EL (cell line): Measurements from ENCODE around the gene PRR3.

Source experiments
- DNase-seq: peaks from one replicate; pipeline ENCODE4 v3.0.0-alpha.2; 2016

Gene PRR3

DNA sequence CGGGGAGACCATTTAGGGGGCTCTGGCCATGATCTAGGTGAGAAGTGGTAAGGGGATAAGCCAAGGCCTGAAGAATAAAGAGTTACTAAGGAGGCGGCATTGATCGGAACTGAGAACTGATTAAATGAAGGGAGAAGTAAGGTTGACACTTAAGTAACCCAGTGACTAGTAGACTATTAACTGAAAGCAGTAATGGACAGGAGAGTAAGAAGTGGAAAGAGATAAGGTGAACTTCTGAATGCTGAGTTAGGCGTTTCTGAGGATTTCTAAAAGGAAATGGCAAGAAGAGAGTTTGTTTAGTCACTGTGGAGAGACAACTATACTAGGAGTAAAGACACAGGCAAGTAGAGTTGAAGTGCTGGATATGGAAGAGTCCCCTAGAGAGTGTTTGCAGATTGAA lies 16.0 kb downstream of the PRR3 start:
- no peak for DNase-seq

DNA sequence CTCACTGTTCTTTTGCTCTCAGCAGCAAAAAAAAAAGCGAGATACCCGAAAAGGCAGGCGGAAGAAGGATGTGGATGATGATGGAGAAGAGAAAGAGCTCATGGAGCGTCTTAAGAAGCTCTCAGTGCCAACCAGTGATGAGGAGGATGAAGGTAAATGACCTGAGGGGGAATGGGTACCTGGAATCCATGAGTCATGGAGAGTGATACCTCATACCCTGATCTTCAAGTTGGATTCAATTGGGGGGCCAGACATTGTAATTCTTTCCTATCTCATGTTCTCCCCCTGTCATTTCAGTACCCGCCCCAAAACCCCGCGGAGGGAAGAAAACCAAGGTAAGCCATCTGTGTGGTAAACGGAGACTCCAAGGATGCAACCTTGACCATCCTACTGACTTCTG lies 21.0 kb downstream of the PRR3 start:
- no peak for DNase-seq

DNA sequence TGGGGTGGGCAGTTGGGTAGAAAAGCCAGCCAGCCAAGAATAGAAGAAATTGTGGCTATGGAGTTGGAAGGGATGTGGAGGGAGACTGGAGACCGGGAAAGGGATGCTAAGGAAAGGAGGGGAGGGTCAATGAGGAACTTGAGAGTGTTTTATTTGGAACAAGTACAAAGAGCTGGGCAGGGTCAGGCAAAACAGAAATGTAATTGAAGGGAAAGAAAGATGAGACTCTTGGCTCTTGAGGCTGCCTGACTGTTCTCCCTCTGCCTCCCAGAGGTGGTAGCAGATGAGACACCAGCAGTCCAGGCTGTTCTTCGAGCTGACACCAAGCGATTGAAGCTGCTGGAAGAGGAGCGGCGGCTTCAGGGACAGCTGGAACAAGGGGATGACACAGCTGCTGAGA lies 26.8 kb downstream of the PRR3 start:
- DNase-seq = no peak

DNA sequence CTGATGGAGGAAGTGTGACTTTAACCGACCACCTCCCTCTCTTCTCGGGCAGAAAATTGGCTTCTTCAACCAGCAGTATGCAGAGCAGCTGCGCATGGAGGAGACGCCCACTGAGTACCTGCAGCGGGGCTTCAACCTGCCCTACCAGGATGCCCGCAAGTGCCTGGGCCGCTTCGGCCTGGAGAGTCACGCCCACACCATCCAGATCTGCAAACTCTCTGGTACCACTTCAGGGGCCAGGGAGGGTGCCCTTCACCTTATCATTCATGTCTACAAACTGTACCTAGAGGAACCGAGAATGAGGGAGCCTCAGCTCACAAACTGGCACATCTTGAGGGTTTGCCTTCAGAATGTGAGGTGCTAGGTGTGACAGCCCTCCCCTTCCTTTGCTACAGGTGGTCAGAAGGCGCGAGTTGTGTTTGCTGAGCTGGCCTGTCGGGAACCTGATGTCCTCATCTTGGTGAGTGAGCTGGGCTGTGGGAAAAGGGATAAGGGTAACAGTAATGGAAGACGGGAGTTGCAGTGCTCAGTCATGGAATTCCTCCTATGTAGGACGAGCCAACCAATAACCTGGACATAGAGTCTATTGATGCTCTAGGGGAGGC lies 32.8 kb downstream of the PRR3 start:
- DNase-seq = no peak

DNA sequence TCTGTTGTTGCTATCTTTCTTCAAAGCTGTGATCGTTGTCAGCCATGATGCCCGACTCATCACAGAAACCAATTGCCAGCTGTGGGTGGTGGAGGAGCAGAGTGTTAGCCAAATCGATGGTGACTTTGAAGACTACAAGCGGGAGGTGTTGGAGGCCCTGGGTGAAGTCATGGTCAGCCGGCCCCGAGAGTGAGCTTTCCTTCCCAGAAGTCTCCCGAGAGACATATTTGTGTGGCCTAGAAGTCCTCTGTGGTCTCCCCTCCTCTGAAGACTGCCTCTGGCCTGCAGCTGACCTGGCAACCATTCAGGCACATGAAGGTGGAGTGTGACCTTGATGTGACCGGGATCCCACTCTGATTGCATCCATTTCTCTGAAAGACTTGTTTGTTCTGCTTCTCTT lies 33.4 kb downstream of the PRR3 start:
- DNase-seq = no peak

DNA sequence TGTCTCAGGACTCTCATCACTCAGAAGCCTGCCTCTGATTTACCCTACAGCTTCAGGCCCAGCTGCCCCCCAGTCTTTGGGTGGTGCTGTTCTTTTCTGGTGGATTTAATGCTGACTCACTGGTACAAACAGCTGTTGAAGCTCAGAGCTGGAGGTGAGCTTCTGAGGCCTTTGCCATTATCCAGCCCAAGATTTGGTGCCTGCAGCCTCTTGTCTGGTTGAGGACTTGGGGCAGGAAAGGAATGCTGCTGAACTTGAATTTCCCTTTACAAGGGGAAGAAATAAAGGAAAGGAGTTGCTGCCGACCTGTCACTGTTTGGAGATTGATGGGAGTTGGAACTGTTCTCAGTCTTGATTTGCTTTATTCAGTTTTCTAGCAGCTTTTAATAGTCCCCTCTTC lies 33.9 kb downstream of the PRR3 start:
- no peak for DNase-seq

DNA sequence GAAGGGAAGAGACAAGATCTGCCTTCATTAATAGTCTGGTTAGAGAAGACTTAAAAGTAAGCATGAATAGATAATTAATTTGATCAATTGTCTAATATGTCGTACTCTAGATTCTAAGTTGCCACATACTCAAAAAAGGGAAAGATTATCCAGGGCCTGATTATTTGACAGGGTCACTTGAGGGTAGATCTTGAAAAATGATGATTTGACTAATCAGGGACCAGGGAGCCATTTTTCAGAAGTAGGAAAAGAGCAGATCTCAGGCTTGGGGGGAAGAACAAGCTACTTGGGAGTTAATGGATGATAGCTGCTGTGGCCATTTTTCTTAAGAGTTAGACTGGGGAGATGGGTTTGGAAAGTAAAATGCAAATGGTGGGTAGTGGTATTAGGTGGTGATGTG lies 35.2 kb downstream of the PRR3 start:
- DNase-seq = no peak

DNA sequence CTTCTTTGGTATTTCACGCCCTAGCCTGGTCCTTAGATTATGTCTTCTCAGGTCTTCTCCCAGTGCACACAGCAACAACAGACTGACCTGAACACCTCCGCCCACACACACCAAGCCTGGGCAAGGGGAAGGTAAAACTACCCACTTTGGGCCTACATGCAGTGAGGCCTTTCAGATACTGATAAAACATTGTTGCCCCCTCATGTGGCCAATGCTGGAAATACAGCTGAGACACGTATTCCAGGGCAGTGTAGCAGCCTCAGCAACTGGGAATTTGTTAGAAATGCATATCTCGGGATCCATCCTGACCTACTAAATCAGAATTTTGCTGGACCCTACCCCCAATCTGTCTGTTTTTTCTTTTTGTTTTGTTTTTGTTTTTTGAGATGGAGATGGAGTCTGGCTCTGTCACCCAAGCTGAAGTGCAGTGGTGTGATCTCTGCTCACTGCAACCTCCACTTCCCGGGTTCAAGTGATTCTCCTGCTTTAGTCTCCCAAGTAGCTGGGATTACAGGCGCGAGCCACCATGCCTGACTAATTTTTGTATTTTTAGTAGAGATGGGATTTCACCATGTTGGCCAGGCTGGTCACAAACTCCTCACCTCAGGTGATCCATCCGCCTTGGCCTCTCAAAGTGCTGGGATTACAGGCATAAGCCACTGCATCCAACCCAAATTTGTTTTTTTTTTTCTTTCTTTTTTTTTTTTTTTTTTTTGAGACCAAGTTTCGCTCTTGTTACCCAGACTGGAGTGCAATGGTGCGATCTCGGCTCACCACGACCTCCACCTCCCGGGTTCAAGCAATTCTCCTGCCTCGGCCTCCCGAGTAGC lies 40.4 kb downstream of the PRR3 start:
- peak; percentile 84 for DNase-seq

DNA sequence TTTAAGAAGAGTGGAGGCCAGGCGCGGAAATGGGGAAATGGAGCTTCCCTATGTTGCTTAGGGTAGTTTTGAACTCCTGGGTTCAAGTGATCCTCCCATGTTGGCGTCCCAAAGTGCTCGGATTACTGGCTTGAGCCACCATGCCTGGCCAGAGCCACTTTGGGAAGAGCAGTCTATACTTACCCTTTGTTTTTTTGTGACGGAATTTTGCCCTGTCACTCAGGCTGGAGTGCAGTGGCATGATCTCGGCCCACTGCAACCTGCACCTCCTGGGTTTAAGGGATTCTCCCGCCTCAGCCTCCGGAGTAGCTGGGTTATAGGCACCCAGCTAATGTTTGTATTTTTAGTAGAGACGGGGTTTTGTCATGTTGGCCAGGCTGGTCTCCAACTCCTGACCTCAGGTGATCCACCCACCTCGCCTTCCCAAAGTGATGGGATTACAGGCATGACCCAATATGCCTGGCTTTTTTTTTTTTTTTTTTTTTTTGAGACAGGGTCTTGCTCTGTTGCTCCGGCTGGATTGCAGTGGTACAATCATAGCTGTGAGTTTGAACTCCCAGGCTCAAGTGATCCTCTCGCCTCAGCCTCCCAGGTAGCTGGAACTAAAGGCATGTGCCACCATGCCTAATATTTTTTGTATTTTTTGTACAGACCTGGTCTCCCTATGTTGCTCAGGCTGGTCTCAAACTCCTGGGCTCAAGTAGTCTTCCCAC lies 42.0 kb downstream of the PRR3 start:
- no peak for DNase-seq

DNA sequence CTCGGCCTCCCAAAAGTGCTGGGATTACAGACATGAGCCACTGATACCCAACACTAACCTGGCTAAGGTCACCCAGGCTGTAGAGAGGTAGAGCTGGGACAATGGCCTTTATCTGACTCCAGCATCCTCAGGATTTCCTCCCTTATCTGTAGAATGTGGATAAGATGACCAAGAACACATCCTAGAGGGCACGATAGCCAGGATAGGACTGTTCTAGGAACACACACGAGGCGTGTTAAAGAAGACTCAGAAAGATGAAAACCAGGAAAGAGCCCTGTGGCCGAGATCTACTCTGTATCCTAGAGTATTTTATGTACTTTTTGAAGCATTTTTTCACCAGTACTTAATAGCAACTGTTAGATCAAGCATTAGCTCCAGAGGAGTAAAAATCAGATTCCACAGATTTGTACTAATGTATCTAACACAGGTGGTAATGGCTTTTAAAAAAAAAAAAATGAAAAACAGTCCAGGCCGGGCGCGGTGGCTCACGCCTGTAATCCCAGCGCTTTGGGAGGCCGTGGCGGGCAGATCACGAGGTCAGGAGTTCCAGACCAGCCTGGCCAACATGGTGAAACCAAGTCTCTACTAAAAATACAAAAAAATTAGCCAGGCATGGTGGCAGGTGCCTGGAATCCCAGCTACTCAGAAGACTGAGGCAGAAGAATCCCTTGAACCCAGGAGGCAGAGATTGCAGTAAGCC lies 42.7 kb downstream of the PRR3 start:
- no peak for DNase-seq

DNA sequence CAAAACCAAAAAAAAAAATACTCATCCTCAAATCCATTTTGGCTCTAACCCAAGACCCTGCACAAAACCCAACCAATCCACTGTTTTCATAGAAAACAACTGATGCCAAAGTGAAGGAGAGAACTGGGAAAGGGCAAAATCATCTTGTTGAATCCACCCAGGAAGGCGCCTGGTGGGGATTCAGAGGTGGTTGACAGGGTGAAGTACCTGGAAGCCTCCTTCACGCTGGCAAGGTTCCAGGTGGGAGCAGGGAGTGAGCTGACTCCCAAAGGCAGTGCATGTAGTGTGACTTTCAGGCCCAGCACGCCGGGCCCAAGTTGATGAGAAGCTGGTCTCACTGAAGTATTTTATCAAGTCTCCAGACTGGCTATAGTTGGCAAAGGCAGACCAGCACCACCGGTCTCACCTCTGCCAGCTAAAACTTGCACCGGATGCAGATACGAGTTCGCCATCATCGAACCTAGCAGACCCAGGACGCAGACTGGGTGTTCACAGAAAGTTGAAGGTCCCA lies 43.4 kb downstream of the PRR3 start:
- no peak for DNase-seq

DNA sequence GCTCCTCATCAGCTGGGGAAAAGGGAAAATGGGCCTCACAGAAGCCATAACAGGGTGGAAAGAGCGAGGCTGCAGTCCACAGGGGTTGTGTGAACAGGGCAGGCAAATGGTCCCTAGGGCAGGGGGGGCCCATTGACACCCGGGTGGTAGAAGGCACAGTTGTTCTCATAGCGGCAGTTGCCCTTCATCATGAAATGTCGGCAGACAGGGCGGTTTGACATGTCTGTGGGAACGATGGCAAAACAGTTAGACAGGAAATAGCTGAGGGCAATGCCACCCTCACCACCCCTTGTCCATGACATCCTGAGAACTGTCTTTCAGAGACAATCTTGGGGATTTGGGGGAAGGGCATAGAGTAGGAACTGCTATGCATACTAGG lies 44.3 kb downstream of the PRR3 start:
- DNase-seq = no peak

DNA sequence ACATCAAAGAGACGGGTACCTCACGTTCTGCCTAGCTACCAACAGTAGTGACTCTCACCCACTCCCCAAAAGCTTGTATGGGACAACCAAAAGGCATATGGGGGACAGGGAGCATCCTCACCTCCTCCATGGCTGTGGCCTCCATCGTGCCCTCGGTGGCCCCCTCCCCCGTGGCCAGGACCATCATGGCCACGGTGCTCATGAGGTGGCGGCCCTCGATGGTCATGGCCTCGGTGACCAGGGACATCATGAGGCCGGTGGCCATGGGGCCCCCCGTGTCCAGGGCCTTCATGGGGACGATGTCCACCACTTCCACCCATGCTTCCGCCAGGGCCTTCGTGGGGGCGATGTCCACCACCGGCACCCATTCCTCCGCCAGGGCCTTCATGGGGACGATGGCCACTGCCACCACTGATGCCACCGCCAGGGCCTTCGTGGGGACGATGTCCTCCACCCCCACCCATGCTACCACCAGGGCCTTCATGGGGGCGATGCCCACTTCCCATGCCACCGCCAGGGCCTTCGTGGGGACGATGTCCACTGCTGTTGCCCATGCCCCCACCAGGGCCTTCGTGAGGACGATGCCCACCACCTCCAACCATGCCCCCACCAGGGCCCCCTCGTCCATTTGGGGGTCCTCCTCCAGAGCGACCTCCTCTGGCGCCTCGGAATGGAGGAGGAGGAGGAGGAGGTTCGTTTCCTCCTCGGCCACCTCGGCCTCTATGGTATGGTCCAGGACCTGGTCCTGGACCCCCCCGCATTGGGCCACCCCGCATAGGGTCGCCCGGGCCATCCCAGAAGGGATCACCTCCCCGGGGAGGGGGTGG lies 44.9 kb downstream of the PRR3 start:
- no peak for DNase-seq

DNA sequence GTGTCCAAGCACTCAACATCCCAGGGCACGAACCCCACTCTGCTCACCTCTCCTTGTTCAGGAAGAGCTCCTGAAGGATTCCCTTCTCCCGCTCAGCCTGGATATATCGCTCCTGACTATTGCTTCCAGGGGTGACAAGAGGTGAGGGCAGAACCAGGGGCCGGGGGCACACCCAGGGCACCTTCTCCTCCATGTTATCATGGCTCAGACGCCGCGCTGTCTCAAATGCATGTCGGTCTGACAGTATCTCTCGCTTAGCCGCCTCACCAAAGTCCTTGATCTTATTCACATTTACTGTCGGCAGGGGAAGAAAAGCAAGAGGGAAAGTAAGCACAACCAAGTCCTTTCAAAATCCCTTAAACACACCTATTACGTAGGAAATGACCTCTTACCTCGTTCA lies 46.9 kb downstream of the PRR3 start:
- no peak for DNase-seq

DNA sequence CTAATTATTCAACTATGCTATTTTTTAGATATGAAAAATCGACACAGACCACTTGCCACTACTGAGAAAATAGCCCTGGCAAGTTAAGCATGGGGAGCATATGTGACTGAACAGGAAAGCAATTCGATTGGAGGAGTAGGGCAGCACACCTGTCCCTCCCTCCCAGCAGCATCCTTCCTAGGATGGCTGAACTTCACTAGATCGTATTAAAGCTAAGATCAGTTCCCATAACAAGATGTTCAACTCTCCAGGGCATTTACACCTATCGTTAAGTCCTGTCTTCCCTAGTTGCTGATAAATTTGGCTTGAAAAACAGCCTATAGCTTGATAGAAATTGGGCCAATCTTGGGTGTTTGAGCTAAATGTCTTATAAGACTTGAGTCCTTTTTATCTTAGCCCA lies 53.0 kb downstream of the PRR3 start:
- no peak for DNase-seq

DNA sequence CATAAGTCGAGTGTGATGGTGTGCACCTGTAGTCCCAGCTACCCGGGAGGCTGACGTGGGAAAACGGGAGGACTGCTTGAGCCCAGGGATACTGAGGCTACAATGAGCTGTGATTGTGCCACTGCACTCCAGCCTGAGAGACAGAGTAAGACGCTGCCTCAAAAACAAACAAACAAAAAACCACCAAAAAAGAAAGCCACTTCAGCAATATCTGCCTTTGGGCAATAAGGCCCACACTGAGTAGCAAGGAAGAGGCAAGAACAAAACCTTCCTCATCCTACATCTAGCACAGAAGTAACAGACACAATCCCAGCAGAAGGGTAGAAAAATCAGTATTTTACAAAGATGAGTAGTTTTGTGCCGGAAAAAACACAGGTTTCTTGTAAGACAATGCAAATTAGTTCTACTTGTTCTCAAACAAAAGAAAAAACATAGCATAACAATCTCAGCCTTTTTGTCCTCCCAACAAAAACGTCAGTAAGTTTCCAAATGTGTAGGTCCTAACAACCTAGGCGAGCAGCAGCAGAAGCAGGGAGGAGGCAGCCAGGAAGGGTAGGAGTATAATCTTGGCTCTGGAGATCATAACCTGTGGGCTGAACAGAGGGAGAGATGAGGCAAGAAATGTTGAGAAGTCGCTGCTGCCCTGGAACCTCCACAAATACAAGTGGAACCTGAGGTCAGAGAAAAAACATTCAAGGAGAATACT lies 54.2 kb downstream of the PRR3 start:
- DNase-seq = no peak

DNA sequence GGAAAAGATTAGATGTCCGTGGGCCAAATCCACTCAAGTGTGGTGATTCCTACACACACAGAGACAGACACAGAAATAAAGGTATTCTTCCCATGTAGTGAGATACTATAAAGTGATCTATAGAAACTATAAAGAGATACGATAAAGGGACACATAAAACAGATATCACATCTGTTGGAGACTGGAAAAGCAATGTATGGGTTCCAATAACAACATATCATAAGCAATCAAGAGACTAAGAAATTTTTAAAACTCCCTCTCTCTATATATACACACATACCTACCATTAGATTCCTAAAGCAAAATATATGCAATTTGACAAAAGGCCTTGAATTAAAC lies 54.7 kb downstream of the PRR3 start:
- DNase-seq = no peak

DNA sequence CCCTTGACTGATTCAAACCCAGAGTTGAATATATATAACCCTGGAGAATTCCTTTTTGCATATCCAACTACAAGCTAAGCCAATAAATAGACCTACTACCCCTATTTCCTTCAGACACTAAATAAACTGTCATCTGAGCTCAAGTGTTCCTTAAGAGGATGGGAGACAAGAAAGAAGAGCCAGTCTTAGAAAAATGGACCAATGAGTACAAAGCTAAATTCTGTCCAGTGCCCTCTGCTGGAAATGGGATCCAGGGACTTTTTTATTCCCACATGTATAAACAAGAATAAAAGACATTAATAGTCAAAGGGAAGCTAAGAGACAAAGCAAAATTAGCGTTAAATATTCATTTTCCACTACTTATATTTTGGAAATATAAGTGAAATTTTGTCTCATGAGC lies 55.1 kb downstream of the PRR3 start:
- peak; percentile 42 for DNase-seq

DNA sequence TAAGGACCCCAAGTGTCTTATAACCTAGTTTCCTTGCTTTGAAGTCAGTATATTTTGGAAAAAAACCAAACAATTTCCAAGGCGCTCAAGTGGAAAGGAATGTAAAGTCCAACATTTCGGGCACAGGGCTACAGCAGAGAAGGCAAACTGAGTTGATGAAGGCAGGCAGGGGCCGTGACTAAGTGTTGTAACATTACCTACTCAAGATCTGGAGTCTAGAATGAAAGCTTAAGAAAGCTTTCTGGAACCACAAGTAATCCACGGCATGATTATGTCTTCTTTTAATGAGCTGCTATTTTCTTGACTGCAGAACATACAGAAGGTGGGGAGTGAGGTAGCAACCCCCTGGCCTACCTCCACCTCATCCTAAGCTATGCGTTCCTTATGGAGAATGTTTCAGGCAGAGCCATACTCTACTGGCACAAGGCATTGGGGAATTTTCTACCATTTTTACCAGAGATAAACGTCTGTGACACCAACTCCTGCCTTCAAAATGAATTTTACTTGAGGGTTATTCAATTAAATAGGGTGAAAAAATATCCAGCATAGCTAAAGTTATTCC lies 55.7 kb downstream of the PRR3 start:
- peak; percentile 61 for DNase-seq
